Muscle of arm (tissue), 12 donors: ENCODE results near the gene IFITM5. TPM values are rescaled to one million over a fixed set of nuclear protein-coding genes. Genes with fewer than 3 reads are reported as not detected.
"Not testable (repeated sequence)": the region's sequence is repeated elsewhere in the genome, so short reads cannot be mapped to it uniquely, and the experiment has no call there.

Experiments
- DNase-seq: peaks from one replicate; pipeline ENCODE4 v3.0.0-alpha.2; 2013
- polyA plus RNA-seq, 12 donors: library from polyadenylated mRNA; unstranded; fragments of 120-200 nt; gene quantifications; one replicate each; pipeline ENCODE4 v1.2.1, GENCODE V29; 2013; ENCODE audit not compliant: insufficient read length in 12 of 12

Gene IFITM5
- polyA plus RNA-seq, 12 donors, result 0.45 TPM; not detected in 11

GRCh38 chr11:269146-269890 lies 30.0 kb downstream of the IFITM5 start:
- no peak for DNase-seq

- not testable (repeated sequence) for DNase-seq
Measured at GRCh38 chr11:268716-269145, 30.6 kb downstream of the IFITM5 start.

- DNase-seq, result no peak
Measured at GRCh38 chr11:267491-267994, 31.8 kb downstream of the IFITM5 start.

GRCh38 chr11:266676-267439 lies 32.5 kb downstream of the IFITM5 start:
- DNase-seq, result no peak

- DNase-seq, result no peak
Measured at GRCh38 chr11:261624-262023, 37.7 kb downstream of the IFITM5 start.

GRCh38 chr11:259413-259812 lies 39.9 kb downstream of the IFITM5 start:
- DNase-seq, result no peak

- DNase-seq, result no peak
Measured at GRCh38 chr11:257766-258493, 41.4 kb downstream of the IFITM5 start.

GRCh38 chr11:256952-257737 lies 42.2 kb downstream of the IFITM5 start:
- DNase-seq, result no peak

- no peak for DNase-seq
Measured at GRCh38 chr11:255816-256215, 43.5 kb downstream of the IFITM5 start.

- no peak for DNase-seq
Measured at GRCh38 chr11:255176-255575, 44.1 kb downstream of the IFITM5 start.

GRCh38 chr11:253886-254270 lies 45.4 kb downstream of the IFITM5 start:
- DNase-seq, result no peak

- DNase-seq, result no peak
Measured at GRCh38 chr11:253160-253885, 46.0 kb downstream of the IFITM5 start.

GRCh38 chr11:252666-253065 lies 46.7 kb downstream of the IFITM5 start:
- no peak for DNase-seq

GRCh38 chr11:251550-251949 lies 47.8 kb downstream of the IFITM5 start:
- no peak for DNase-seq

- peak; percentile 20 for DNase-seq
Measured at GRCh38 chr11:250740-251299, 48.5 kb downstream of the IFITM5 start.

- DNase-seq, result no peak
Measured at GRCh38 chr11:250274-250673, 49.1 kb downstream of the IFITM5 start.

GRCh38 chr11:249062-249461 lies 50.3 kb downstream of the IFITM5 start:
- DNase-seq, result no peak
